Smooth muscle cell of bladder (primary cell): ENCODE results near the gene ANKDD1A. TPM values are rescaled to one million over a fixed set of nuclear protein-coding genes. Genes with fewer than 3 reads are reported as not detected.

Source experiments
- total RNA-seq: library from RNA; depleted of rRNA; stranded (reverse); fragments of >200 nt; gene quantifications from 2 replicates; pipeline ENCODE4 v1.2.3, GENCODE V29; 2014

Gene ANKDD1A
- 3.3 and 6.2 TPM in 2 replicates for total RNA-seq

GRCh38 chr15:64911311-64912186 is at the start of gene ANKDD1A:
ANKDD1A (plus strand) TSS chr15:64911902; CDS start chr15:64911931, 29 bp downstream.

GRCh38 chr15:64989416-64990167 is 77.9 kb downstream of the ANKDD1A start, which contains the start of gene SPG21:
SPG21 (minus strand) TSS chr15:64989914; CDS start chr15:64983569, 6,345 bp downstream.

Other genes with a start within 250 kb of the ANKDD1A start
- 0.14 TPM in 1 of 2 replicates, not detected in the other for gene RBPMS2, start 136.3 kb upstream of the ANKDD1A start, total RNA-seq
- gene PIF1, start 86.3 kb upstream of the ANKDD1A start, total RNA-seq = 4.7 and 7.2 TPM in 2 replicates
- gene PLEKHO2, start 70.0 kb upstream of the ANKDD1A start, total RNA-seq = 28.0 and 30.4 TPM in 2 replicates
- 50.3 and 87.7 TPM in 2 replicates for gene SPG21, start 78.0 kb downstream of the ANKDD1A start, total RNA-seq
- 15.3 and 17.4 TPM in 2 replicates for gene MTFMT, start 117.7 kb downstream of the ANKDD1A start, total RNA-seq
- 0.55 and 2.0 TPM in 2 replicates for gene SLC51B, start 133.5 kb downstream of the ANKDD1A start, total RNA-seq
- 3.1 and 6.5 TPM in 2 replicates for gene RASL12, start 156.1 kb downstream of the ANKDD1A start, total RNA-seq
- not detected in 2 replicates for gene KBTBD13, start 164.8 kb downstream of the ANKDD1A start, total RNA-seq
- 0.71 and 1.4 TPM in 2 replicates for gene UBAP1L, start 203.3 kb downstream of the ANKDD1A start, total RNA-seq
- 12.5 and 15.0 TPM in 2 replicates for gene PDCD7, start 221.9 kb downstream of the ANKDD1A start, total RNA-seq